Karpas-422 (cell line): ENCODE measurements around the gene HMGN1. TPM values are rescaled to one million over a fixed set of nuclear protein-coding genes. Genes with fewer than 3 reads are reported as not detected.
"Not testable (repeated sequence)": the region's sequence is repeated elsewhere in the genome, so short reads cannot be mapped to it uniquely, and the experiment has no call there.

Experiments
- DNase-seq: peaks from one replicate; pipeline ENCODE4 v3.0.0-alpha.2; 2015
- H2AFZ ChIP-seq: fragments of 200-600 bp; sonication (generic); 2 replicates; pipeline ENCODE4 v1.6.1; 2014; ENCODE audit warnings: antibody characterized with exemption, low read length, mixed read lengths
- H3K27ac ChIP-seq: fragments of 200-600 bp; sonication (generic); 2 replicates; pipeline ENCODE4 v1.5.1; 2014; ENCODE audit warnings: mild to moderate bottlenecking, low read length, moderate library complexity
- H3K27me3 ChIP-seq: fragments of 200-600 bp; sonication (generic); 2 replicates; pipeline ENCODE4 v1.6.1; 2014; ENCODE audit warnings: low read length, mixed read lengths
- H3K36me3 ChIP-seq: fragments of 200-600 bp; sonication (generic); 2 replicates; pipeline ENCODE4 v1.6.1; 2014; ENCODE audit warnings: low read length, mixed read lengths; ENCODE audit not compliant: insufficient read depth
- H3K4me1 ChIP-seq: fragments of 200-600 bp; sonication (generic); 2 replicates; pipeline ENCODE4 v1.6.1; 2014; ENCODE audit warnings: mild to moderate bottlenecking, low read length, mixed read lengths
- H3K4me2 ChIP-seq: fragments of 200-600 bp; sonication (generic); 2 replicates; pipeline ENCODE4 v1.6.1; 2014; ENCODE audit warnings: low read length, low read depth, mild to moderate bottlenecking; ENCODE audit not compliant: poor library complexity, severe bottlenecking
- H3K4me3 ChIP-seq: fragments of 200-600 bp; sonication (generic); 2 replicates; pipeline ENCODE4 v1.5.1; 2014; ENCODE audit warnings: mild to moderate bottlenecking, antibody characterized with exemption, low read length, mixed read lengths
- H3K79me2 ChIP-seq: fragments of 200-600 bp; sonication (generic); 2 replicates; pipeline ENCODE4 v1.6.1; 2014; ENCODE audit warnings: mild to moderate bottlenecking, low read length, mixed read lengths
- H3K9ac ChIP-seq: fragments of 200-600 bp; sonication (generic); 2 replicates; pipeline ENCODE4 v1.6.0; 2014; ENCODE audit warnings: low read length
- H3K9me2 ChIP-seq: fragments of 200-600 bp; sonication (generic), shearing (Covaris generic); replicated peaks from 2 replicates; pipeline ENCODE4 v1.6.0; 2014; ENCODE audit warnings: mild to moderate bottlenecking, low read length, moderate library complexity; ENCODE audit not compliant: insufficient read depth
- H3K9me3 ChIP-seq: fragments of 300-700, 200-600 bp; sonication (generic); 2 replicates; pipeline ENCODE4 v1.6.1; 2014; ENCODE audit warnings: low read length, mixed read lengths
- H4K20me1 ChIP-seq: fragments of 200-600 bp; sonication (generic); 2 replicates; pipeline ENCODE4 v1.6.1; 2014; ENCODE audit warnings: mild to moderate bottlenecking, antibody characterized with exemption, low read length, low read depth; ENCODE audit not compliant: insufficient read depth
- total RNA-seq: library from RNA; depleted of rRNA; stranded (reverse); fragments of >200 nt; shearing (Covaris generic); gene quantifications from 2 replicates; pipeline ENCODE4 v1.2.3, GENCODE V29; 2014; ENCODE audit warnings: low replicate concordance

HMGN1 gene
- total RNA-seq, 1 experiment from 2014 or later, result 561 TPM

DNA sequence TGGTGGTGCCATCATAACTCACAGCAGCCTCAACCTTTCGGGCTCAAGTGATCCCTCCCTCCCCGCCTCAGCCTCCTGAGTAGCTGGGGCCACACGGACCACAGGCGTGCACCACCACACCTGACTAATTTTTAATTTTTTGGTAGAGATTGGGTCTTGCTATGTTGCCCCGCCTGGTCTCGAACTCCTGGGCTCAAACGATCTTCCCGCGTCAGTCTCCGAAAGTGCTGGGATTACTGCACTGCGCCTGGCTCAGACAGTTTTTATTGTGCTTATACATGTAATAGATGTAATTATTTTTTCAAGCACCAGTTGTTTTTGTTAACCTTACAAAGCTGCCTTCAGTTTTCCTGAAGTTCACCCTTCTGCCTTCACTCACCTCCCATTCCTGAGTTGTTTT lies 38.0 kb upstream of the HMGN1 start:
- no peaks in the 10 kb centered on the region for H3K27me3 ChIP-seq
- H4K20me1 ChIP-seq, result no peaks in the 10 kb centered on the region; the same call in 1 of the 2 replicates
- peak overlapping the region; percentile 63 for H3K9ac ChIP-seq
- H3K4me3 ChIP-seq, result peak overlapping the region; percentile 59; the same call in 1 of the 2 replicates
- no peak overlapping the region for H2AFZ ChIP-seq
- H3K36me3 ChIP-seq, result peaks cover 4% of the 10 kb centered on the region; the same call in 1 of the 2 replicates
- peak overlapping the region; percentile 32; the same call in 1 of the 2 replicates for H3K27ac ChIP-seq
- peak overlapping the region; percentile 79 for H3K4me2 ChIP-seq
- peaks cover 70% of the 10 kb centered on the region for H3K79me2 ChIP-seq
- H3K9me2 ChIP-seq, result no peaks in the 10 kb centered on the region
- H3K4me1 ChIP-seq, result peaks cover 25% of the 10 kb centered on the region
- no peak for DNase-seq
- H3K9me3 ChIP-seq, result no peaks in the 10 kb centered on the region

DNA sequence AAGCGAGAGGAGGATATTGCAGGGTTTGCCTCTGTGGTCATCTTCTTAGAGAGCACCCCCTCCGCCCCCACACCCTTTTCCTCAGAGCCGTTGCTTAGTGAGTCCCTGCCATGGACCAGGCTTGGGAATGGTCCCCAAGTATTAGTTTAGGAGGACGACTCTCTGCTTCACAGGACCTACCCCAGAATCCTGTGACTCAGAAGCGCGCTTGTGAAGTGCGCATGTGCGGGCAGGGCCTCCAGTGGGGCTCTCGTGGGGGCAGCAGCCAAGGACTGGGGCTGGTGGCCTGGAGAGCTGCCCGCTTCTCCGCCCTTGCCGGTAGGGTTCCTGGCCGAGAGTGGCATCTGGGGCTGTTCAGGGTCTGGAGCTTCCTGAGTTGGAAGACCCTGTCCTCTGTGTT lies 37.3 kb upstream of the HMGN1 start:
- Histone ChIP-seq H2AFZ (no peak overlapping the region), H3K4me1 (peaks cover 30% of the 10 kb centered on the region), H4K20me1 (no peaks in the 10 kb centered on the region; the same call in 1 of the 2 replicates), H3K4me3 (no peak overlapping the region), H3K9me2 (no peaks in the 10 kb centered on the region), H3K27ac (no peak overlapping the region), H3K9me3 (no peaks in the 10 kb centered on the region), H3K36me3 (peaks cover 2% of the 10 kb centered on the region; the same call in 1 of the 2 replicates), H3K9ac (no peak overlapping the region), H3K79me2 (peaks cover 71% of the 10 kb centered on the region), H3K4me2 (no peak overlapping the region), H3K27me3 (no peaks in the 10 kb centered on the region)
- no peak for DNase-seq

DNA sequence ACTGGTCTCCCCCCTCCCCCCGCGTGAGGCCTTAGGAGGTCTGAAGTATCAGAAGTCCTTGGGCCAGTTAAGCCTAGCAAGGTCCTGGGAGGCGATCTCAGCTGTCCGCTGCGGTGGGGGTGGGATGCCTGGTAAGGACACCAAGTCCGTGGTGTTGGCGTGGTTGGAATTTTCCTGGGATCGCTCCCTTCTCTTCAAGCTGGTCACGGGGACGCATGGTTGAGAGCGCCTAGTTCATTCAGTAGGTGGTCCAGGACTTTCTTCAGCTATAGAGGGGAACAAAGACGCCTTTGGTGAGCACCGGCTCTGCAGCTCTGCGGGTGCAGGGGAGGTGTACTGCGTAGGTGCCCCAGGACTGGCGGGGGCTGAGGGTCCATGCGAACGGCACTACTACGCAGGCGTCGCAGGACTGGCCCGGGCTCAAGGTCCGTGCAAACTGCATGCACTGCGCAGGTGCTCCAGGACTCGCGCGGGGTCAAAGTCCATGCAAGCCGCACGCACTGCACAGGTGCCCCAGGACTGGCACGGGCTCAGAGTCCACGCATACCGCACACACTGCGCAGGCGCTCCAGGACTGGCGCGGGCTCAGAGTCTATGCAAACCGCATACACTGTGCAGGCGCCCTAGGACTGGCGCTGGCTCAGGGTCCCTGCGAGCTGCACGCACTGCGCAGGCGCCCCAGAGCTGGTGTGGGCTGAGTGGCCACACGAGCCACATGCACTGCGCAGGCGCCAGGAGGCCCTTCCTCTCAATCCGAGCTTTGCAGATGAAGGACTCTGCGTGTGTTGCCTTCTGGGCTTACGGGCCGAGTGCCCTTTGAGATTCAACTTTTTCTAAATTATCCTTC lies 36.6 kb upstream of the HMGN1 start:
- Histone ChIP-seq H3K4me2 (no peak overlapping the region), H3K36me3 (no peaks in the 10 kb centered on the region), H3K27me3 (no peaks in the 10 kb centered on the region), H2AFZ (no peak overlapping the region), H3K9me2 (no peaks in the 10 kb centered on the region), H3K4me1 (peaks cover 33% of the 10 kb centered on the region), H3K9me3 (no peaks in the 10 kb centered on the region), H3K9ac (no peak overlapping the region), H3K27ac (no peak overlapping the region), H3K79me2 (peaks cover 69% of the 10 kb centered on the region), H3K4me3 (no peak overlapping the region), H4K20me1 (peaks cover 3% of the 10 kb centered on the region; the same call in 1 of the 2 replicates)
- peak; percentile 24 for DNase-seq

DNA sequence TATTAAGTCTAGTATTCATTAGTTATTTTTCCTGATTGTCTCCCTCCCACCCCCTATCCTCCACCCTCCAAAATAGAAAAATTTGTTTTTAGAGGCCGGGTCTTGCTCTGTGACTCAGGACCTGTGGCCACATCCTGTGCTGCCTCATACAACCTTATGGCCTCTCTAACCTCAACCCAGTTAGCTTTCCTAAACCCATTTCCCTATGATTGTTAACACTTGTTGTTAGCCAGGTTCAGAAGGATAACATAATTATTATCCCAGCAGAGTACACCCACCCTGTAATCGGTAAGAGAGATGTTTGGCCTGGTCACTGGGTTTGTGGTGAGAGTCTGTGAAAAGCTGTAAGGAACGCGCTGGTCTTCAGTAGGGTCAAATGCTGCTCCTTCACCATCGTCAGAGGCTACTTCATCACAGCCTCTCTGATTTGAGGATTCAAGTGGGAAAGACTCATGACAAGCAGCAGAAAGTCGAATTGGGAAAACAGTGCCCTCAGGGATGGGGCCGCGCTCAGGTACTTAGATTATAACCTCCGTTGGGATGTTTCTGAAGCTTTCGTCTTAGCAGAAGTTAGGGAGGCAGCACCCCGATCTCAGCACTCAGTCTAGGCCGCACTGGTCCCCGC lies 35.9 kb upstream of the HMGN1 start:
- Histone ChIP-seq H3K9me2 (no peaks in the 10 kb centered on the region), H3K79me2 (peaks cover 61% of the 10 kb centered on the region), H3K4me3 (no peak overlapping the region), H4K20me1 (peaks cover 3% of the 10 kb centered on the region; the same call in 1 of the 2 replicates), H3K36me3 (no peaks in the 10 kb centered on the region), H3K4me1 (peaks cover 30% of the 10 kb centered on the region), H3K4me2 (no peak overlapping the region), H3K27me3 (no peaks in the 10 kb centered on the region), H3K27ac (no peak overlapping the region), H3K9ac (no peak overlapping the region), H2AFZ (no peak overlapping the region), H3K9me3 (no peaks in the 10 kb centered on the region)
- DNase-seq, result no peak

DNA sequence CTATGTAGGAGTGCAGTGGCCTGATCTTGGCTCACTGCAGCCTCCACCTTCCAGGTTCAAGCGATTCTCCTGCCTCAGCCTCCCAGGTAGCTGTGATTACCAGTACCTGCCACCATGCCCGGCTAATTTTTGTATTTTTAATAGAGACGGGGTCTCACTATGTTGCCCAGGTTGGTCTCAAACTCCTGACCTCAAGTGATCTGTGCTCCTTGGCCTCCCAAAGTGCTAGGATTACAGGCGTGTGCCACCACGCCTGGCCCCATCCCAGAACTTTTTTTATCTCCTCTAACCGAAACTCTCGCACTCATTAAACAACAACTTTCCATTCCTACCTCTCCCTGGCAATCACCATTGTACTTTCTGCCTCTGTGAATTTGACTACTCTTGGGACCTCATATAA lies 33.2 kb upstream of the HMGN1 start:
- H3K9ac ChIP-seq, H3K4me2 ChIP-seq: not testable (repeated sequence)

DNA sequence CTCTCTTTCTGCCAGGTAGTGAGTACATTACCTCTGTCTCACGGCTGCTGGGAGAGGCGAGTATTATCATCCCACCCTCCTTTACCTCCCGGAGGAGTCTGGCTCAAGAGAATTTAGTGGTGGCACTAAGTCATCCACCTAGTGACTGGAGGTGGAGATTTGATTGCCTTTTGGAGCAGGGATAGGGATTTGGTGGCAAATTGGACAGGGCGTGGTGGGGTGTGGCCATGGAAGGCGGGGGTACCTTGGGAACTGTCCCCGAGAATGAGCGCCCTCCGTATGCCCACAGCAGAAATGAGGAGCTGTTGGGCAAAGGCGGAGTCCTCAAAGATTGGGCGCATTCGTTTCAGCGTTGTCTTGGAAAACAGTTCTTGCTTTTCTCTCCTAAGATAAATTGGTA lies 32.1 kb upstream of the HMGN1 start:
- no peaks in the 10 kb centered on the region for H3K27me3 ChIP-seq
- peak overlapping the region; percentile 81 for H3K9ac ChIP-seq
- H3K4me3 ChIP-seq, result peak overlapping the region; percentile 83
- H3K27ac ChIP-seq, result no peak overlapping the region
- no peaks in the 10 kb centered on the region for H3K36me3 ChIP-seq
- H3K9me3 ChIP-seq, result no peaks in the 10 kb centered on the region
- H4K20me1 ChIP-seq, result peaks cover 3% of the 10 kb centered on the region; the same call in 1 of the 2 replicates
- no peak for DNase-seq
- peak overlapping the region; percentile 78 for H3K4me2 ChIP-seq
- no peak overlapping the region for H2AFZ ChIP-seq
- peaks cover 13% of the 10 kb centered on the region for H3K4me1 ChIP-seq
- no peaks in the 10 kb centered on the region for H3K9me2 ChIP-seq
- H3K79me2 ChIP-seq, result peaks cover 32% of the 10 kb centered on the region

More for the DNA sequence above, 33.2 kb upstream of the HMGN1 start:
- H3K27me3 ChIP-seq, H3K9me3 ChIP-seq, H2AFZ ChIP-seq, H3K4me3 ChIP-seq, H3K36me3 ChIP-seq, H4K20me1 ChIP-seq, H3K9me2 ChIP-seq, H3K27ac ChIP-seq, DNase-seq: not testable (repeated sequence)
- Histone ChIP-seq H3K4me1 (peaks cover 13% of the 10 kb centered on the region), H3K79me2 (peaks cover 42% of the 10 kb centered on the region)

DNA sequence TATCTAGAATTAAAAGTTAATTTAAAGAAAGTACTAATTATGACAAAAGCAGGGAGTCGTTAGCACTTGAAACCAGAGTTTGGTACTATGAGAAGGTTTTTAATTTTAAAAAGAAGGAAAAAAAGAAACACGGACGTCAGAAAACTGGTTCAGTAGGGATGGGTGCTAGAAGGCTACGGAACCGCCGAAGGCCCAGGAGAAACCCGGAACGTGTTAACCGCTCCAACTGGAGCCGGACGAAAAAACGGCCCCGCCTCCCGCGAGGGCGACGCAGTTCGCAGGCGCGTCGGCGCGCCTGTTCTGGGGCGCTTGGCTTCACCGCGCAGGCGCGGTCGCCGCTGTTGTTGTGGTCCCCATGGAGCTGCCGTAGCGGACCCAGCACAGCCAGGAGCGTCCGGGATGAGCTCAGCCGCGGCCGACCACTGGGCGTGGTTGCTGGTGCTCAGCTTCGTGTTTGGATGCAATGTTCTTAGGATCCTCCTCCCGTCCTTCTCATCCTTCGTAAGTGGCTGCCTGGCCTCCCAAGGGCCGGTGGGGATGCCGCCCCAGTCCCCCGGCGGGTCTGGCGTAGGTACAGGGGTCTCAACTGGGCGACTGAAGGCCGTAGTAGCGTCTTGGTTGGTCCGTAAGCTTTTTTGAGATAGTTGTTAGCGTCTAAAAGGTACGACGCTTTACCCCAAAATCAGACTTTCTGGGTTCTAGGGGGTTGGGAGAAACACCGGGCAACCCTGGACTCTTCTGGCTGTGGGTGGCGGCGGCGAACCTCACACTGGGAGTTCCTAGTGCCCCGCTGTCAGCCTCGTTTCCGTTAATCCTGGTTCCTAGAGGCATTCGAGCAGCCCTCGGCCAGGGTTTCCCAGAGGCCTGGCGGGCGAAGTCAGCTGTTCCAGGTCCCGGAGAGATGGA lies 31.4 kb upstream of the HMGN1 start:
- Histone ChIP-seq H3K4me1 (peaks cover 13% of the 10 kb centered on the region), H2AFZ (peak overlapping the region; percentile 72), H3K27ac (0 out of 2 replicates have a peak overlapping the region, but pooled peaks have one; percentile 27), H3K4me2 (peak overlapping the region; percentile 78), H3K9me2 (no peaks in the 10 kb centered on the region), H3K36me3 (no peaks in the 10 kb centered on the region), H3K27me3 (no peaks in the 10 kb centered on the region), H3K79me2 (peaks cover 26% of the 10 kb centered on the region), H3K4me3 (peak overlapping the region; percentile 83), H3K9me3 (no peaks in the 10 kb centered on the region), H4K20me1 (peaks cover 3% of the 10 kb centered on the region; the same call in 1 of the 2 replicates), H3K9ac (peak overlapping the region; percentile 81)
- DNase-seq, result peak; percentile 96
